Nephron (organoid): ENCODE results near the gene GTPBP3.

Source experiments
- H3K27ac Mint-ChIP-seq, 3 experiments: 2 replicates each; pipeline ENCODE4 v1.8.0; 2020; ENCODE audit warnings: mixed read lengths in 3 of 3, mild to moderate bottlenecking in 2 of 3, moderate library complexity in 1 of 3
- H3K27me3 Mint-ChIP-seq: 2 replicates; pipeline ENCODE4 v1.8.0; 2021; ENCODE audit warnings: low read depth, mild to moderate bottlenecking, moderate library complexity, mixed read lengths
- H3K36me3 Mint-ChIP-seq: 2 replicates; pipeline ENCODE4 v1.8.0; 2020; ENCODE audit warnings: low read depth, mixed read lengths
- H3K4me1 Mint-ChIP-seq: 2 replicates; pipeline ENCODE4 v1.8.0; 2020; ENCODE audit warnings: mixed read lengths
- H3K4me3 Mint-ChIP-seq, 3 experiments: 2 replicates each; pipeline ENCODE4 v1.8.0; 2020; ENCODE audit warnings: mild to moderate bottlenecking in 3 of 3, mixed read lengths in 3 of 3, moderate library complexity in 2 of 3
- H3K9me3 Mint-ChIP-seq: 2 replicates; pipeline ENCODE4 v1.8.0; 2020; ENCODE audit warnings: mixed read lengths
- CTCF ChIP-seq, 3 experiments: fragments of 200-600 bp; sonication (generic); IDR thresholded peaks; one replicate each; pipeline ENCODE4 v1.5.0; 2021; ENCODE audit warnings: antibody characterized with exemption in 3 of 3; ENCODE audit not compliant: unreplicated experiment in 3 of 3

GTPBP3 gene

GRCh38 chr19:17352608-17353280 is 15.4 kb downstream of the GTPBP3 start:
- Mint-ChIP-seq H3K4me1 (peaks cover 10% of the 10 kb centered on the region), H3K27ac (peak overlapping the region; percentile 42 to 57 (median 54))

GRCh38 chr19:17353386-17353785 is 16.0 kb downstream of the GTPBP3 start:
- H3K4me3 Mint-ChIP-seq = no peak overlapping the region

More at GRCh38 chr19:17352608-17353280, 15.4 kb downstream of the GTPBP3 start:
- Mint-ChIP-seq H3K9me3 (no peaks in the 10 kb centered on the region), H3K4me3 (no peak overlapping the region), H3K27me3 (peaks cover 4% of the 10 kb centered on the region), H3K36me3 (no peaks in the 10 kb centered on the region)
- TF ChIP-seq CTCF (IDR thresholded peaks at IDR 0.05; ENCODE audit: unreplicated experiment in 3 of 3) = no peak

GRCh38 chr19:17357078-17357666 is 19.8 kb downstream of the GTPBP3 start:
- Mint-ChIP-seq H3K27ac (no peak overlapping the region), H3K4me3 (no peak overlapping the region), H3K4me1 (no peaks in the 10 kb centered on the region), H3K9me3 (no peaks in the 10 kb centered on the region), H3K36me3 (peaks cover 3% of the 10 kb centered on the region), H3K27me3 (no peaks in the 10 kb centered on the region)
- no peak for TF ChIP-seq CTCF (IDR thresholded peaks at IDR 0.05; ENCODE audit: unreplicated experiment in 3 of 3)

More at GRCh38 chr19:17353386-17353785, 16.0 kb downstream of the GTPBP3 start:
- Mint-ChIP-seq H3K27ac (peak overlapping the region; percentile 6 to 54 (median 42)), H3K27me3 (no peaks in the 10 kb centered on the region), H3K9me3 (no peaks in the 10 kb centered on the region), H3K36me3 (no peaks in the 10 kb centered on the region), H3K4me1 (peaks cover 7% of the 10 kb centered on the region)
- TF ChIP-seq CTCF (IDR thresholded peaks at IDR 0.05; ENCODE audit: unreplicated experiment in 3 of 3) = no peak

- no peak for TF ChIP-seq CTCF (IDR thresholded peaks at IDR 0.05; ENCODE audit: unreplicated experiment in 3 of 3)
- Mint-ChIP-seq H3K36me3 (peaks cover 3% of the 10 kb centered on the region), H3K27me3 (no peaks in the 10 kb centered on the region), H3K4me1 (no peaks in the 10 kb centered on the region), H3K27ac (no peak overlapping the region), H3K4me3 (no peak overlapping the region), H3K9me3 (no peaks in the 10 kb centered on the region)
Observed at GRCh38 chr19:17357724-17358123, 20.4 kb downstream of the GTPBP3 start.

- Mint-ChIP-seq H3K27ac (no peak overlapping the region), H3K9me3 (no peaks in the 10 kb centered on the region), H3K27me3 (no peaks in the 10 kb centered on the region), H3K4me1 (no peaks in the 10 kb centered on the region), H3K4me3 (no peak overlapping the region), H3K36me3 (peaks cover 3% of the 10 kb centered on the region)
- no peak for TF ChIP-seq CTCF (IDR thresholded peaks at IDR 0.05; ENCODE audit: unreplicated experiment in 3 of 3)
Observed at GRCh38 chr19:17358395-17358794, 21.0 kb downstream of the GTPBP3 start.
